AG04450 (cell line): ENCODE measurements around the gene SMAD3. TPM values are rescaled to one million over a fixed set of nuclear protein-coding genes. Genes with fewer than 3 reads are reported as not detected.
"Not testable (repeated sequence)": the region's sequence is repeated elsewhere in the genome, so short reads cannot be mapped to it uniquely, and the experiment has no call there.

Source experiments
- CTCF ChIA-PET: fragments of 300-600, 350-600 bp; formaldehyde crosslinking; extraction: SDS; loops from one replicate; lab custom pipeline; 2022; ENCODE audit warnings: antibody characterized with exemption, inconsistent platforms; lab: Charles Lee
- POLR2A ChIA-PET: fragments of 350-600 bp; formaldehyde crosslinking; extraction: SDS; loops from one replicate; lab custom pipeline; 2021; ENCODE audit warnings: antibody characterized with exemption, inconsistent platforms; lab: Yijun Ruan, JAX
- DNase-seq: peaks from one replicate; pipeline ENCODE4 v3.0.0-alpha.2; 2011; ENCODE audit warnings: low read depth, low spot score
- H3K27ac ChIP-seq: one replicate; pipeline ENCODE4 v1.5.1; 2012; ENCODE audit warnings: low read depth, low read length, control low read depth
- H3K27me3 ChIP-seq: one replicate; pipeline ENCODE4 v1.6.0; 2012; ENCODE audit warnings: low read length; ENCODE audit not compliant: control insufficient read depth, insufficient read depth
- H3K4me3 ChIP-seq: 2 replicates; pipeline ENCODE4 v1.5.1; 2011; ENCODE audit warnings: mild to moderate bottlenecking, low read depth, low read length, control low read depth
- H3K9me3 ChIP-seq: 2 replicates; pipeline ENCODE4 v1.5.1; 2012; ENCODE audit warnings: low read length; ENCODE audit not compliant: control insufficient read depth, insufficient read depth
- CTCF ChIP-seq: IDR thresholded peaks from 2 replicates; pipeline ENCODE4 v1.5.1; 2011; ENCODE audit warnings: low read depth, low read length, control low read depth, inconsistent platforms
- polyA plus RNA-seq: library from polyadenylated mRNA; depleted of rRNA; stranded (reverse); fragments of >200 nt; gene quantifications from 2 replicates; pipeline ENCODE4 v1.2.3, GENCODE V29; 2011

Gene SMAD3
- polyA plus RNA-seq, 1 experiment: 115 TPM

- DNase-seq: no peak
- CTCF ChIA-PET: interaction anchor here (0.5 kb wide), 1 partner anchor 15 kb away, joined by 3 read pairs; no protein-coding TSS in a partner anchor
- no peak for TF ChIP-seq CTCF
- Histone ChIP-seq H3K9me3 (no peaks in the 10 kb centered on the region), H3K27me3 (no peaks in the 10 kb centered on the region), H3K27ac (peak overlapping the region; percentile 99), H3K4me3 (no peak overlapping the region)
- POLR2A ChIA-PET: interaction anchor here (1.4 kb wide), 2 partner anchors 29 to 40 kb away, joined by 3 to 8 read pairs; no protein-coding TSS in a partner anchor
Observed at GRCh38 chr15:67149068-67149772, 83.8 kb downstream of the SMAD3 start.

- no peaks in the 10 kb centered on the region for H3K27me3 ChIP-seq
- H3K4me3 ChIP-seq: no peak overlapping the region; the same call in 1 of the 2 replicates
- CTCF ChIA-PET: no interaction called here
- H3K9me3 ChIP-seq: no peaks in the 10 kb centered on the region
- TF ChIP-seq CTCF: no peak
- peak overlapping the region; percentile 99 for H3K27ac ChIP-seq
- POLR2A ChIA-PET: no interaction called here
- no peak for DNase-seq
Observed at GRCh38 chr15:67149773-67150022, 84.3 kb downstream of the SMAD3 start.

- peak; percentile 97 for DNase-seq
- CTCF ChIA-PET: interaction anchor here (0.6 kb wide), 3 partner anchors 22 to 202 kb away, joined by 3 to 5 read pairs (median 3); no protein-coding TSS in a partner anchor
- POLR2A ChIA-PET: interaction anchor here (0.6 to 1.3 kb wide), 9 partner anchors 9 to 1971 kb away, joined by 3 to 6 read pairs (median 4); no protein-coding TSS in a partner anchor
- Histone ChIP-seq H3K27me3 (no peaks in the 10 kb centered on the region), H3K27ac (peak overlapping the region; percentile 99), H3K4me3 (peak overlapping the region; percentile 15; the same call in 1 of the 2 replicates), H3K9me3 (no peaks in the 10 kb centered on the region)
- no peak for TF ChIP-seq CTCF
Observed at GRCh38 chr15:67150023-67150860, 84.8 kb downstream of the SMAD3 start.

GRCh38 chr15:67152429-67152828 is 87.0 kb downstream of the SMAD3 start:
- TF ChIP-seq CTCF: no peak
- H3K27ac ChIP-seq: peak overlapping the region; percentile 42
- POLR2A ChIA-PET: no interaction called here
- CTCF ChIA-PET: no interaction called here
- no peaks in the 10 kb centered on the region for H3K9me3 ChIP-seq
- no peaks in the 10 kb centered on the region for H3K27me3 ChIP-seq
- H3K4me3 ChIP-seq: no peak overlapping the region
- no peak for DNase-seq

GRCh38 chr15:67153044-67153443 is 87.6 kb downstream of the SMAD3 start:
- DNase-seq, H3K4me3 ChIP-seq, H3K27ac ChIP-seq, POLR2A ChIA-PET, H3K27me3 ChIP-seq, CTCF ChIA-PET, H3K9me3 ChIP-seq: not testable (repeated sequence)
